Parathyroid adenoma (tissue), 2 donors: ENCODE results near the gene TBC1D7.

Experiments
- H2AFZ ChIP-seq: fragments of 300-600 bp; sonication (generic); one replicate; pipeline ENCODE4 v1.7.0; 2017; ENCODE audit warnings: antibody characterized with exemption, mild to moderate bottlenecking
- H3K27ac ChIP-seq: fragments of 300-600 bp; sonication (generic); one replicate; pipeline ENCODE4 v1.7.0; 2017
- H3K27me3 ChIP-seq: fragments of 300-600 bp; sonication (generic); one replicate; pipeline ENCODE4 v1.7.0; 2017; ENCODE audit warnings: low read length; ENCODE audit not compliant: control insufficient read depth, insufficient read depth
- H3K36me3 ChIP-seq: fragments of 300-600 bp; sonication (generic); one replicate; pipeline ENCODE4 v1.7.0; 2017; ENCODE audit warnings: low read length; ENCODE audit not compliant: control insufficient read depth, insufficient read depth
- H3K4me1 ChIP-seq: fragments of 300-600 bp; sonication (generic); one replicate; pipeline ENCODE4 v1.7.0; 2017; ENCODE audit warnings: control low read depth
- H3K4me2 ChIP-seq: fragments of 300-600 bp; sonication (generic); one replicate; pipeline ENCODE4 v1.7.0; 2017; ENCODE audit warnings: low read length
- H3K4me3 ChIP-seq: fragments of 300-600 bp; sonication (generic); one replicate; pipeline ENCODE4 v1.7.0; 2017; ENCODE audit warnings: low read depth, low read length
- H3K79me2 ChIP-seq: fragments of 300-600 bp; sonication (generic); one replicate; pipeline ENCODE4 v1.7.0; 2017; ENCODE audit warnings: control low read depth
- H3K9ac ChIP-seq: fragments of 300-600 bp; sonication (generic); one replicate; pipeline ENCODE4 v1.7.0; 2017; ENCODE audit warnings: mild to moderate bottlenecking
- H3K9me3 ChIP-seq: fragments of 300-600 bp; sonication (generic); one replicate; pipeline ENCODE4 v1.7.0; 2017; ENCODE audit warnings: low read length; ENCODE audit not compliant: control insufficient read depth
- CTCF ChIP-seq: fragments of 300-600 bp; sonication (generic); IDR thresholded peaks from one replicate; pipeline ENCODE4 v1.7.0; 2017; ENCODE audit warnings: antibody characterized with exemption, mild to moderate bottlenecking
- donor health status: primary hyperparathyroidism.

Gene TBC1D7

GRCh38 chr6:13365320-13365719, 37.0 kb upstream of the TBC1D7 start:
- Histone ChIP-seq H3K4me3 (no peak overlapping the region), H3K9me3 (no peaks in the 10 kb centered on the region), H3K9ac (no peak overlapping the region), H3K27me3 (no peaks in the 10 kb centered on the region), H2AFZ (no peak overlapping the region), H3K36me3 (no peaks in the 10 kb centered on the region), H3K27ac (no peak overlapping the region), H3K79me2 (no peaks in the 10 kb centered on the region), H3K4me1 (no peaks in the 10 kb centered on the region), H3K4me2 (no peak overlapping the region)
- no peak for TF ChIP-seq CTCF

DNA sequence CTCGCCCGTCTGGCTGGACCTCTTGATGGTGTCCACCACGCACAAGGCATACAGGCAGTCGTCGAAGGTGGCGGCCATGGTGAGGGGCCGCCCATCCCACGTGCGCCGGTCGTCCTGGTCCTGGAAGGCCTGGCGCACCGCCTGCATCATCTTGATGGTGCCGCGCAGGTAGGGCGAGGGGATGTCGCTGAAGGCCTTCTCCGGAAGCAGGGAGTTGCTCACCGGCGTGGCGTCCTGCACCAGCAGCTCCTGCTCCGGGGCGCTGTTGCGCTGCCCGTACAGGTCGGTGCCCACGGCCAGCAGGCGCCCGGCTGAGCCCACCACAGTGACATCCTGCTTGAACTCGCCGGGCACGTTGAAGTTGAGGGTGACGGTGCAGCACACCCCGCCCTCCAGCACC, 36.5 kb upstream of the TBC1D7 start:
- no peak overlapping the region for H3K4me3 ChIP-seq
- no peak overlapping the region for H3K4me2 ChIP-seq
- H3K4me1 ChIP-seq: no peaks in the 10 kb centered on the region
- H3K36me3 ChIP-seq: no peaks in the 10 kb centered on the region
- H3K9ac ChIP-seq: no peak overlapping the region
- TF ChIP-seq CTCF: no peak
- no peak overlapping the region for H3K27ac ChIP-seq
- H3K27me3 ChIP-seq: no peaks in the 10 kb centered on the region
- H2AFZ ChIP-seq: no peak overlapping the region
- H3K9me3 ChIP-seq: no peaks in the 10 kb centered on the region
- no peaks in the 10 kb centered on the region for H3K79me2 ChIP-seq

GRCh38 chr6:13362412-13362811, 34.1 kb upstream of the TBC1D7 start:
- Histone ChIP-seq H3K4me1 (no peaks in the 10 kb centered on the region), H3K27ac (no peak overlapping the region), H3K4me2 (no peak overlapping the region), H3K9ac (no peak overlapping the region), H2AFZ (no peak overlapping the region), H3K27me3 (no peaks in the 10 kb centered on the region), H3K9me3 (no peaks in the 10 kb centered on the region), H3K4me3 (no peak overlapping the region), H3K79me2 (no peaks in the 10 kb centered on the region), H3K36me3 (no peaks in the 10 kb centered on the region)
- no peak for TF ChIP-seq CTCF

GRCh38 chr6:13360671-13361540, 32.6 kb upstream of the TBC1D7 start:
- Histone ChIP-seq H3K79me2 (no peaks in the 10 kb centered on the region), H3K4me3 (no peak overlapping the region), H3K9ac (no peak overlapping the region), H3K4me1 (peaks cover 5% of the 10 kb centered on the region), H3K27ac (no peak overlapping the region), H2AFZ (no peak overlapping the region), H3K36me3 (no peaks in the 10 kb centered on the region), H3K4me2 (no peak overlapping the region), H3K9me3 (no peaks in the 10 kb centered on the region), H3K27me3 (no peaks in the 10 kb centered on the region)
- TF ChIP-seq CTCF: no peak

- Histone ChIP-seq H3K27me3 (no peaks in the 10 kb centered on the region), H2AFZ (no peak overlapping the region), H3K9me3 (no peaks in the 10 kb centered on the region), H3K4me3 (no peak overlapping the region), H3K36me3 (no peaks in the 10 kb centered on the region), H3K4me2 (no peak overlapping the region), H3K79me2 (no peaks in the 10 kb centered on the region), H3K4me1 (peaks cover 15% of the 10 kb centered on the region), H3K27ac (no peak overlapping the region), H3K9ac (no peak overlapping the region)
- TF ChIP-seq CTCF: no peak
Measured at GRCh38 chr6:13359287-13359686, 30.9 kb upstream of the TBC1D7 start.
